Measurements from ENCODE around the gene NOS3. TPM values are rescaled to one million over a fixed set of nuclear protein-coding genes. Genes with fewer than 3 reads are reported as not detected.

Gene NOS3
- polyA plus RNA-seq, 1 donor from 2014 or later = not detected

- H2AFZ ChIP-seq (ENCODE audit: low read depth, low read length) = no peak overlapping the region
- no peak overlapping the region for H3K27ac ChIP-seq (ENCODE audit: low read length)
- no peaks in the 10 kb centered on the region for H4K20me1 ChIP-seq (ENCODE audit: insufficient read depth)
- H3K9me3 ChIP-seq (ENCODE audit: low read length) = no peaks in the 10 kb centered on the region
- no peaks in the 10 kb centered on the region for H3K9me2 ChIP-seq (ENCODE audit: insufficient read depth, low read length)
- no peaks in the 10 kb centered on the region for H3K27me3 ChIP-seq (ENCODE audit: insufficient read depth, low read depth, low read length)
- H3K36me3 ChIP-seq (ENCODE audit: insufficient read depth, low read length) = no peaks in the 10 kb centered on the region
- no peaks in the 10 kb centered on the region for H3F3A ChIP-seq (ENCODE audit: insufficient read depth, low read length, poor library complexity, severe bottlenecking)
- no peak for TF ChIP-seq EZH2 (IDR thresholded peaks at IDR 0.05; ENCODE audit: borderline replicate concordance, insufficient read depth, low read length, poor library complexity, severe bottlenecking)
- no peak for TF ChIP-seq CTCF (IDR thresholded peaks at IDR 0.05; ENCODE audit: poor library complexity, severe bottlenecking)
- TF ChIP-seq MXI1 (conservative IDR thresholded peaks at IDR 0.05; ENCODE audit: poor library complexity, severe bottlenecking) = no peak
- TF ChIP-seq SMC3 (conservative IDR thresholded peaks at IDR 0.05; ENCODE audit: poor library complexity) = no peak
- TF ChIP-seq REST (IDR thresholded peaks at IDR 0.05; ENCODE audit: borderline replicate concordance) = no peak
- no peak for TF ChIP-seq RAD21 (conservative IDR thresholded peaks at IDR 0.05)
- no peak for TF ChIP-seq EP300 (conservative IDR thresholded peaks at IDR 0.05; ENCODE audit: poor library complexity, severe bottlenecking)
- no peak for TF ChIP-seq TAF1 (IDR thresholded peaks at IDR 0.05; ENCODE audit: low read depth)
- TF ChIP-seq POLR2AphosphoS5 (IDR thresholded peaks at IDR 0.05) = no peak
- H3K9ac ChIP-seq (ENCODE audit: low read length) = peak overlapping the region; percentile 73
- H3K79me2 ChIP-seq (replicated peaks; ENCODE audit: insufficient read depth, low read length) = peaks cover 55% of the 10 kb centered on the region
- H3K4me3 ChIP-seq (ENCODE audit: low read length) = no peak overlapping the region
- no peak overlapping the region for H3K4me2 ChIP-seq (ENCODE audit: low read length)
Observed at GRCh38 chr7:150972741-150973140, 18.1 kb upstream of the NOS3 start.

- Histone ChIP-seq H3K9ac (ENCODE audit: low read length) (peak overlapping the region; percentile 60), H3K79me2 (replicated peaks; ENCODE audit: insufficient read depth, low read length) (peaks cover 55% of the 10 kb centered on the region), H3K9me2 (ENCODE audit: insufficient read depth, low read length) (no peaks in the 10 kb centered on the region), H4K20me1 (ENCODE audit: insufficient read depth) (no peaks in the 10 kb centered on the region), H3K4me2 (ENCODE audit: low read length) (no peak overlapping the region), H3K27me3 (ENCODE audit: insufficient read depth, low read depth, low read length) (no peaks in the 10 kb centered on the region), H3F3A (ENCODE audit: insufficient read depth, low read length, poor library complexity, severe bottlenecking) (no peaks in the 10 kb centered on the region), H3K4me3 (ENCODE audit: low read length) (peak overlapping the region; percentile 72), H2AFZ (ENCODE audit: low read depth, low read length) (no peak overlapping the region), H3K9me3 (ENCODE audit: low read length) (no peaks in the 10 kb centered on the region), H3K36me3 (ENCODE audit: insufficient read depth, low read length) (no peaks in the 10 kb centered on the region), H3K27ac (ENCODE audit: low read length) (peak overlapping the region; percentile 52)
- TF ChIP-seq TAF1 (IDR thresholded peaks at IDR 0.05; ENCODE audit: low read depth) = no peak
- TF ChIP-seq REST (IDR thresholded peaks at IDR 0.05; ENCODE audit: borderline replicate concordance) = no peak
Observed at GRCh38 chr7:150973571-150974451, 17.0 kb upstream of the NOS3 start.
